Transverse colon (tissue), 4 donors: ENCODE results near the gene CHD3. TPM values are rescaled to one million over a fixed set of nuclear protein-coding genes. Genes with fewer than 3 reads are reported as not detected.

ENCODE experiments used
- DNase-seq: peaks from one replicate; pipeline ENCODE4 v3.0.0-alpha.2; 2019
- H3K27ac ChIP-seq, 4 donors: fragments of 200-600 bp; sonication (generic); 2 replicates each; pipeline ENCODE4 v1.5.1; 2016 to 2018; ENCODE audit warnings: inconsistent platforms in 4 of 4
- H3K27me3 ChIP-seq: fragments of 200-600 bp; sonication (generic); 2 replicates; pipeline ENCODE4 v1.5.1; 2017; ENCODE audit warnings: inconsistent platforms
- H3K36me3 ChIP-seq, 4 donors: fragments of 200-600 bp; sonication (generic); 2 replicates each; pipeline ENCODE4 v1.5.1; 2017 to 2019; ENCODE audit warnings: inconsistent platforms in 4 of 4
- H3K4me1 ChIP-seq, 4 donors: fragments of 200-600 bp; sonication (generic); 2 replicates each; pipeline ENCODE4 v1.5.1; 2017 to 2020; ENCODE audit warnings: inconsistent platforms in 4 of 4
- H3K4me3 ChIP-seq, 4 donors: fragments of 200-600 bp; sonication (generic); 1 replicate in 1 of 4; 2 replicates in 3 of 4; pipeline versions ENCODE4 v1.5.1 to v1.6.1; 2017 to 2019; ENCODE audit warnings: inconsistent platforms in 4 of 4
- H3K9me3 ChIP-seq, 2 donors: fragments of 200-600 bp; sonication (generic); 2 replicates each; pipeline ENCODE4 v1.5.1; 2017 to 2019; ENCODE audit warnings: inconsistent platforms in 2 of 2
- EP300 ChIP-seq: sonication (generic); formaldehyde crosslinking; IDR thresholded peaks from one replicate; pipeline ENCODE4 v1.6.1; 2017; ENCODE audit warnings: antibody characterized with exemption, low read depth
- POLR2A ChIP-seq: fragments of 450-650 bp; IDR thresholded peaks from one replicate; pipeline ENCODE4 v1.6.1; 2016; ENCODE audit warnings: antibody characterized with exemption, mild to moderate bottlenecking, moderate library complexity
- POLR2AphosphoS5 ChIP-seq, 3 donors: sonication (generic); formaldehyde crosslinking; IDR thresholded peaks; one replicate each; pipeline ENCODE4 v1.6.1; 2016; ENCODE audit warnings: antibody characterized with exemption in 3 of 3
- WGBS, 2 donors: methylation state at CpG; one replicate each; pipeline ENCODE4 v1.1.5; 2018; ENCODE audit warnings: low coverage in 1 of 2; 5-methylcytosine and 5-hydroxymethylcytosine counted together
- in situ Hi-C, 4 donors: fragments of 200-750 bp; cut with MboI; loops; one replicate each; pipeline versions ENCODE4 v1.15.0 to v1.15.1; 2017; ENCODE audit warnings: low sequenced_read_pairs in 3 of 4, low pct_ligation_motif_present in 1 of 4, low pct_unique_long_range_greater_than_20kb in 1 of 4
- intact Hi-C: fragments of 100-400 bp; cut with DNase I; formaldehyde crosslinking; loops from one replicate; pipeline ENCODE4 v1.15.1; 2023; ENCODE audit warnings: low total_unique reads
- total RNA-seq, 4 donors: library from RNA; depleted of rRNA; stranded (reverse); fragments of >200 nt; gene quantifications; one replicate each; pipeline ENCODE4 v1.1.0, GENCODE V29; 2016
- TF ChIP-seq, protein P1 (sequence below), 5 experiments: fragments of 200-600 bp in 3 of 5; fragments of 450-650 bp in 2 of 5; sonication (generic) in 3 of 5; IDR thresholded peaks; 1 replicate in 2 of 5; 2 replicates in 3 of 5; pipeline ENCODE4 v1.5.1; 2016 to 2017; ENCODE audit warnings: antibody characterized with exemption in 5 of 5, inconsistent platforms in 3 of 5, mild to moderate bottlenecking in 2 of 5, moderate library complexity in 1 of 5

Gene CHD3
- total RNA-seq, 4 donors from 2014 or later = 53.0 to 71.6 (median 62.0) TPM

DNA sequence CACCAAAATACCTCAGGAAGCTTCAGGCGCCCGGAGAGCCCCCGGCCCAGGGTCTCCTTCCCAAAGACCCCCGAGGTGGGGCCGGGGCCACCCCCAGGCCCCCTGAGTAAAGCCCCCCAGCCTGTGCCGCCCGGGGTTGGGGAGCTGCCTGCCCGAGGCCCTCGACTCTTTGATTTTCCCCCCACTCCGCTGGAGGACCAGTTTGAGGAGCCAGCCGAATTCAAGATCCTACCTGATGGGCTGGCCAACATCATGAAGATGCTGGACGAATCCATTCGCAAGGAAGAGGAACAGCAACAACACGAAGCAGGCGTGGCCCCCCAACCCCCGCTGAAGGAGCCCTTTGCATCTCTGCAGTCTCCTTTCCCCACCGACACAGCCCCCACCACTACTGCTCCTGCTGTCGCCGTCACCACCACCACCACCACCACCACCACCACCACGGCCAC, 40.4 kb upstream of the CHD3 start:
- no peaks in the 10 kb centered on the region for H3K9me3 ChIP-seq
- no peak overlapping the region for H3K4me3 ChIP-seq
- H3K4me1 ChIP-seq = peaks cover 11 to 32% (median 20%) of the 10 kb centered on the region in 4 donors
- in situ Hi-C loops (no loop called here), intact Hi-C loops (no loop called here)
- no peaks in the 10 kb centered on the region for H3K27me3 ChIP-seq
- H3K27ac ChIP-seq = no peak overlapping the region
- DNase-seq = no peak
- WGBS, 2 donors = 84 to 87% methylated on average over 3 to 20 of the region's 20 CpGs
- peaks cover 0 to 50% (median 18%) of the 10 kb centered on the region in 4 donors for H3K36me3 ChIP-seq
- TF ChIP-seq, protein P1, sequence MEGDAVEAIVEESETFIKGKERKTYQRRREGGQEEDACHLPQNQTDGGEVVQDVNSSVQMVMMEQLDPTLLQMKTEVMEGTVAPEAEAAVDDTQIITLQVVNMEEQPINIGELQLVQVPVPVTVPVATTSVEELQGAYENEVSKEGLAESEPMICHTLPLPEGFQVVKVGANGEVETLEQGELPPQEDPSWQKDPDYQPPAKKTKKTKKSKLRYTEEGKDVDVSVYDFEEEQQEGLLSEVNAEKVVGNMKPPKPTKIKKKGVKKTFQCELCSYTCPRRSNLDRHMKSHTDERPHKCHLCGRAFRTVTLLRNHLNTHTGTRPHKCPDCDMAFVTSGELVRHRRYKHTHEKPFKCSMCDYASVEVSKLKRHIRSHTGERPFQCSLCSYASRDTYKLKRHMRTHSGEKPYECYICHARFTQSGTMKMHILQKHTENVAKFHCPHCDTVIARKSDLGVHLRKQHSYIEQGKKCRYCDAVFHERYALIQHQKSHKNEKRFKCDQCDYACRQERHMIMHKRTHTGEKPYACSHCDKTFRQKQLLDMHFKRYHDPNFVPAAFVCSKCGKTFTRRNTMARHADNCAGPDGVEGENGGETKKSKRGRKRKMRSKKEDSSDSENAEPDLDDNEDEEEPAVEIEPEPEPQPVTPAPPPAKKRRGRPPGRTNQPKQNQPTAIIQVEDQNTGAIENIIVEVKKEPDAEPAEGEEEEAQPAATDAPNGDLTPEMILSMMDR (IDR thresholded peaks at IDR 0.05) = no peak
- no peak for TF ChIP-seq EP300
- TF ChIP-seq POLR2A = no peak
- TF ChIP-seq POLR2AphosphoS5 (IDR thresholded peaks at IDR 0.05) = no peak

GRCh38 chr17:7848739-7849129, 39.9 kb upstream of the CHD3 start:
- in situ Hi-C loops (no loop called here), intact Hi-C loops (no loop called here)
- no peaks in the 10 kb centered on the region for H3K9me3 ChIP-seq
- no peaks in the 10 kb centered on the region for H3K27me3 ChIP-seq
- TF ChIP-seq, protein P1 (IDR thresholded peaks at IDR 0.05) = no peak
- peak in 1 of 3 donors; percentile 0 for TF ChIP-seq POLR2AphosphoS5 (IDR thresholded peaks at IDR 0.05)
- no peak overlapping the region for H3K4me3 ChIP-seq
- no peak for DNase-seq
- H3K4me1 ChIP-seq = peaks cover 11 to 27% (median 20%) of the 10 kb centered on the region in 4 donors
- WGBS, 2 donors = 89% methylated on average over 18 of the region's 21 CpGs; no CpG with 5 or more reads in 1 of the 2 donors
- peaks cover 0 to 56% (median 21%) of the 10 kb centered on the region in 4 donors for H3K36me3 ChIP-seq
- no peak overlapping the region for H3K27ac ChIP-seq

DNA sequence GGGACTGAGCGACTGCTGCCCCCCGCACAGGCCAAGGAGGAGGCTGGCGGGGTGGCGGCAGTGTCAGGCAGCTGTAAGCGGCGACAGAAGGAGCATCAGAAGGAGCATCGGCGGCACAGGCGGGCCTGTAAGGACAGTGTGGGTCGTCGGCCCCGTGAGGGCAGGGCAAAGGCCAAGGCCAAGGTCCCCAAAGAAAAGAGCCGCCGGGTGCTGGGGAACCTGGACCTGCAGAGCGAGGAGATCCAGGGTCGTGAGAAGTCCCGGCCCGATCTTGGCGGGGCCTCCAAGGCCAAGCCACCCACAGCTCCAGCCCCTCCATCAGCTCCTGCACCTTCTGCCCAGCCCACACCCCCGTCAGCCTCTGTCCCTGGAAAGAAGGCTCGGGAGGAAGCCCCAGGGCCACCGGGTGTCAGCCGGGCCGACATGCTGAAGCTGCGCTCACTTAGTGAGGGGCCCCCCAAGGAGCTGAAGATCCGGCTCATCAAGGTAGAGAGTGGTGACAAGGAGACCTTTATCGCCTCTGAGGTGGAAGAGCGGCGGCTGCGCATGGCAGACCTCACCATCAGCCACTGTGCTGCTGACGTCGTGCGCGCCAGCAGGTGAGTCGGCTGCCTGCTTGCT, 39.3 kb upstream of the CHD3 start:
- no peak for TF ChIP-seq EP300
- TF ChIP-seq, protein P1 (IDR thresholded peaks at IDR 0.05) = no peak
- no peak for TF ChIP-seq POLR2A
- peak in 1 of 3 donors; percentile 3 for TF ChIP-seq POLR2AphosphoS5 (IDR thresholded peaks at IDR 0.05)
- intact Hi-C loops (no loop called here), in situ Hi-C loops (no loop called here)
- Histone ChIP-seq H3K27ac (no peak overlapping the region), H3K27me3 (no peaks in the 10 kb centered on the region), H3K4me1 (peaks cover 11 to 23% (median 20%) of the 10 kb centered on the region in 4 donors), H3K36me3 (peaks cover 0 to 60% (median 22%) of the 10 kb centered on the region in 4 donors), H3K4me3 (no peak overlapping the region), H3K9me3 (no peaks in the 10 kb centered on the region)
- DNase-seq = no peak
- WGBS, 2 donors = 85% methylated on average over 35 of the region's 35 CpGs; no CpG with 5 or more reads in 1 of the 2 donors

DNA sequence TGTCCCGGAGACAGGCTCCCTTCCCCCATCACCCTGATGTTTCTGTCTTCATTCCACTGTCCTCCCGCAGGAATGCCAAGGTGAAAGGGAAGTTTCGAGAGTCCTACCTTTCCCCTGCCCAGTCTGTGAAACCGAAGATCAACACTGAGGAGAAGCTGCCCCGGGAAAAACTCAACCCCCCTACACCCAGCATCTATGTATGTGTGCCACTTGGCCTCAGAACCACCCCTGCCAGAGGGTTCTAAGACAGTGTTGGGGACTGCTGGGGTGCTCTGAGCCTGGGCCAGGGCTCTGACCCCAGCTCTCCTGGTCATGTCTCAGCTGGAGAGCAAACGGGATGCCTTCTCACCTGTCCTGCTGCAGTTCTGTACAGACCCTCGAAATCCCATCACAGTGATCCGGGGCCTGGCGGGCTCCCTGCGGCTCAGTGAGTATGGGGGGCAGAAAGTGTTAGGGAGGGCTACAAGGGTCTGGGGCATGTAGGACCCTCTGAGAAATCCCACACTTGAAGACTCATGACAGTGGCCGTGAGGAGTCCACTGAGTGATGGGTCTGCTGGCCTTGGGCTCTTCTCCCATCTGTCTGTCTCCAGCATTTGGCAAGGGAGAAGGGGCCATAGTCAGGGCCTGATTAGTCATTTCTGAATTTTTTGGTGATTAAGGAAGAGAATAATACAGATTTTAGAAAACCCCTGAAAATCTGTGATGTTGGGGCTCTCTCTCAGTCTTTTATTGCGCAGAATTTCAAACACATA, 38.7 kb upstream of the CHD3 start:
- TF ChIP-seq POLR2AphosphoS5 (IDR thresholded peaks at IDR 0.05) (peak in 1 of 3 donors; percentile 3), POLR2A (no peak)
- H3K4me1 ChIP-seq = peaks cover 12 to 28% (median 19%) of the 10 kb centered on the region in 4 donors
- no peak for DNase-seq
- H3K4me3 ChIP-seq = no peak overlapping the region
- H3K27ac ChIP-seq = no peak overlapping the region
- in situ Hi-C loops = loop anchor here in 2 of 4 donors (25.0 kb wide), 1 partner anchor 137 kb away; no protein-coding TSS in a partner anchor
- no peaks in the 10 kb centered on the region for H3K27me3 ChIP-seq
- 87 to 100% methylated on average over 1 to 12 of the region's 12 CpGs for WGBS, 2 donors
- no peaks in the 10 kb centered on the region for H3K9me3 ChIP-seq
- H3K36me3 ChIP-seq = peaks cover 0 to 60% (median 22%) of the 10 kb centered on the region in 4 donors
- intact Hi-C loops = loop anchor here (10.0 kb wide), 1 partner anchor 105 kb away; no protein-coding TSS in a partner anchor
